ENCODE results near the gene NADSYN1.

GRCh38 chr11:71433648-71434450, 19.2 kb upstream of the NADSYN1 start:
- TF ChIP-seq CTCF (conservative IDR thresholded peaks at IDR 0.05 in 1 of 2, IDR thresholded peaks at IDR 0.05 in 1 of 2; ENCODE audit: extremely low read depth in 1 of 2, insufficient read depth in 1 of 2, low read depth in 1 of 2, low read length in 2 of 2) = no peak
- no peak for TF ChIP-seq EZH2 (IDR thresholded peaks at IDR 0.05; ENCODE audit: borderline replicate concordance, low read length)

Measured in mammary epithelial cell (primary cell).